HG02642 (cell line): ENCODE measurements around the gene COL7A1.
"Not testable (repeated sequence)": the region's sequence is repeated elsewhere in the genome, so short reads cannot be mapped to it uniquely, and the experiment has no call there.

Source experiments
- ATAC-seq: cut with Tn5 transposase; IDR thresholded peaks from one replicate; pipeline ENCODE4 v1.9.1; 2021; ENCODE audit warnings: mild to moderate bottlenecking; ENCODE audit not compliant: unreplicated experiment, poor library complexity

Gene COL7A1

DNA sequence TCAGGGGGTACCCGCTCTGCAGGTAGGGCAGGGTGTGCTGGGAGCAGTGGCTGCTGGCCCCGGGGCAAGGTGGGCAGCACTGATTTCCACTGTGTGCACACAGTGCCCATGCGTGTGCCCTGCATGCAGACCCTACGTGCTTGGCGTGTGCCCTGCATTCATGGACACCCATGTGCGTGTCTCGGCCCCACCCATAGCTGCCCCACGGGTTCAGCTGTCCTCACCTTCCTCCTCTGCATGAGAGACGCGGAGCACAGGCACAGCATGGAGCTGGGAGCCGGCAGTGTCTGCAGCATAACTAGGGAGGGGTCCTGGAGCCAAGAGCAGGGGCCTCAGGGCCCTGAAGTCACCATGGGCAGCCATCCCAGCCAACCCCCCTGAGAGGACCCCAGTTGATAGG lies 29.9 kb downstream of the COL7A1 start:
- no peak for ATAC-seq

DNA sequence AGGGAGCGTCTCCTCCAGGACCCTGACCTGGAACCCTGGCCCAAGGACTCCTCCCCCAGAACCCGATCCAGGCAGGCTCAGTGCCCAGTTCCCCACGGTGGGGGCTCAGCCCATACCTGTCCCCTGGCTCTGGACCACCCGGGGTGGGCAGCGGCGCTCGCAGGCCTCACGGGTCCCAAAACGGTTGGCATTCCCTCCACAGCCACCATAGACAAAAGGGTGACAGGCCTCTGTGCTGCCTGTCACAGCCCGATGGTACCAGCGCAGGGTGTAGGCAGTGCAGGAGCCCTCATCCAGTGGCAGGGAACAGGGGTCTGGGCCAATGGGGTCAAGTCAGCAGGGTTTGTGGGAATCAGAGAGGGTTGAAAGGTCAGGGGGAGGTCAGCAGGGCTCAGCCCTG lies 30.5 kb downstream of the COL7A1 start:
- no peak for ATAC-seq

DNA sequence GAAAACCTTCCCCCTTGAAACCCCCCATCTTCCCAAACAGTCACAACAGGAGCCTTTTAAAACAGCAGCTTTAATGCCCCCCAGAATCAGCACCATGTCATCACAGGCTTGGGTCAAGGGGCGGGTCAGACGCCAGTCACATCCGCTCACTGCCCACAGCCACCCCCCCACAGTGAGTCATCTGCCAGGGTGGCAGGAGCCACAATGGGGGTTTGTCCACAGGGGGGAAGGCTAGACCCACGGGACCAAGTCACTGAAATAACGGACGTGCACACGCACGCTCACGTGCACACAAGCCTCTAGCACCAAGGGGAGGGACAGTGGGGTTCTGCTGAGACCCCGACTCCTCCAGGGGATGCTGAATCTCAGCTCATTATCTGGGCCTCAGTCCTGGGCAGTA lies 31.1 kb downstream of the COL7A1 start:
- no peak for ATAC-seq

DNA sequence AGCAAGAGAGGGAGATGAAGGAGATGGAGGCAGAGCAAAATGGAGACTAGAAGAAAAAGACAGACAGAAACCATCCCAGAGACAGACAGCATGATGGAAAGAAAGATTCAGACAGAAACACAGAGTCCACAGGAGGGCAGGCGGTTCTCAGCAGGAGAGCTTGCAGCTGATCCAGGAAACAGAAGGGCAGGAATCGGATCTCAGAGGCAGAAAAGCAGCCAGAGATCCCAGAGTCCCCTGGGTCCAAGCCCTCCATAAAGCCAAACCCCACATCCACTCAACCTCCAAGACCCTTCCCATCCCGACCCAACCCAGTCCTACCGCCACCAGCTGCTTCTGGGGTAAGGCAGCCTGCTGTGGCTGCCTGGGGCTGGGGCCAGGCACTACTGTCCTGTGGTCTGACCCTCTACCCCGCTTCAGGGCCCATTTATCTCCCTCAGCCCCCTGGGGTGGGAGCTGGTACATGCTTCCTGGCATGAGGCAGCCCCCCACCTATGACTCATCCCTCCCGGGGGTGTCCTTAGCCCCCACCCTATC lies 31.7 kb downstream of the COL7A1 start, which contains the start of gene UCN2:
Gene UCN2 (minus strand): TSS at position 400 of the 537 bp plus-strand sequence. CDS start 657 bp downstream, outside the sequence.
- no peak for ATAC-seq

DNA sequence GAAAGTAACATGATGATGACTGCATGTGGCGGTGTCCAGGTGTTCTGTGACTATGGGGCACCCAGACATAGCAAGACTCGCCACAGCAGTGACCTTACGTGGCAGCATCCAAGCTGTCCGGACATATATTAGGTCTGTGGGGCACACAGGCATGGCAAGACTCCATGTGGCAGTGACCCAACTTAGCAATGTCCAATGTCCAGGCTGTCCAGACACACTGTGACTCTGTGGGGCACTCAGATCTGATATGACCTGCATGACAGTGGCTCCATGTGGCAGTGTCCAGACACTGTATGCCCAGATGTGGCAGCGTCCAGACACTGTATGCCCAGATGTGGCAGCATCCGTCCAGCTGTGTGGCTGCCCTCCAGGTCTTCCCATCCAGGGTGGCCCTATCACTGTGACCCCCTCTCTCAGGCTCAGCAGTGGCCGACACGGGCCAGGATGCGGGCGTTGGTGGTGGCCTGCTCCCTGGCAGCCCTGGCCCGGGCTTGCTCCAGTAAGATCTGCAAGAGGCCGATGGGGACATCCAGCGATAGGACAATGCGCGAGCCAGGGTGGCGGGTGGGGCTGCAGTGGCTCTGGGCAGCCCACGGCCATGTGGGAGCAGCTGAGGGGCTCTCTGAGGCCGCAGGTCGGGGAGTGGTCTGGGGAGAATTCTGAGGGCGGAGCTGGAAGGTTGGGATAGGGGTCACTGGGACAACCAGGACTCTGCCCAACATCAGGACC lies 32.6 kb downstream of the COL7A1 start:
- ATAC-seq, result no peak

DNA sequence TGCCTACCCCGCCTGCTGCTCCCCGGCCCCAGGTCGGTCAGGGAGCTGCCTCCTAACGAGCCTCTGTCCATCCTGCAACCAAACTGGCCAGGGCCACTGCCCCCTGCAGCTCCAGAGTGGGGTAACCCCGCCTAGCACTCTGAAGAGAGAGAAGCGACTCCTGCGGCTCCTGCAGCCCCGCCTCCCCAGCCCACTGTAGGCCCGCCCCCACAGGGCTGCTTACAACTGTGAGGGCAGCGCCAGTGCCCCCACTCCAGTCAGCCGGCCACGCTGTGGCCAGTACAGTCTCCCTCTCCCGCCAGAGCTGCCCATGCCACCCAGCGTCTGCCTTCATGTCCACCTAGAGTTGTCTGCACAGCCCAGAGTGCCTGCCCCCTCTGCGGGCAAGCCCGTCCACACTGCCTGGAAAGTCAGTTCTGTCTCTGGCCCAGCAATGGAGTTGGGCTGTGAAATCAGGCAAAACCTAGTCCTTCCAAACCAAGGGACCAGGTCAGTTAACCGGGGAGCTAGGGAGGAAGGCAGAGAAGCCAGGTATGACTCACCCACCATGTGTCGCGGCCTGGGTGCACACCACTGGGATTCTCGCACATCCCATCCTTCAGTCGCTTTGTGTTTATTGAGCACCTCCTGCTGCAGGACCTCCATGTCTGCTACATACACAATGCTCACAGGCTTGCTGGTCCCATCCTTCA lies 33.9 kb downstream of the COL7A1 start:
- no peak for ATAC-seq

DNA sequence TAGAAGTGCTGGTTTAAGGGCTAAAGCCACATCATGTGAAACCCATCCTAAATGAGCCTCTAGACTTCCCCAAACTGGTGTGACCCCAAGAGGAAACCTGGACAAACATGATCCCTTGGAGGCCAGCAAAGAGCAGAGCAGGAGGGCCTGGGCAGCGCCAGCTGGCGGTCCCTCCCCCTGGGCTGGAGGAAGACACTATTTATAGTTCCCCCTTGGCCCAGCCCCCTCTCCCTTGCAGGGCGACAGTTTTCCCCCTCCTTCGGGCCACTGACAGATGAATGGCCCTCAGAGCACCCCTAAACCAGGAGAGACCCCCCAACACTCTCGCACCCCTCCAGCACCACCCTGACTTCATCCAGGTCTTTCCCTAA lies 34.5 kb downstream of the COL7A1 start:
- no peak for ATAC-seq

DNA sequence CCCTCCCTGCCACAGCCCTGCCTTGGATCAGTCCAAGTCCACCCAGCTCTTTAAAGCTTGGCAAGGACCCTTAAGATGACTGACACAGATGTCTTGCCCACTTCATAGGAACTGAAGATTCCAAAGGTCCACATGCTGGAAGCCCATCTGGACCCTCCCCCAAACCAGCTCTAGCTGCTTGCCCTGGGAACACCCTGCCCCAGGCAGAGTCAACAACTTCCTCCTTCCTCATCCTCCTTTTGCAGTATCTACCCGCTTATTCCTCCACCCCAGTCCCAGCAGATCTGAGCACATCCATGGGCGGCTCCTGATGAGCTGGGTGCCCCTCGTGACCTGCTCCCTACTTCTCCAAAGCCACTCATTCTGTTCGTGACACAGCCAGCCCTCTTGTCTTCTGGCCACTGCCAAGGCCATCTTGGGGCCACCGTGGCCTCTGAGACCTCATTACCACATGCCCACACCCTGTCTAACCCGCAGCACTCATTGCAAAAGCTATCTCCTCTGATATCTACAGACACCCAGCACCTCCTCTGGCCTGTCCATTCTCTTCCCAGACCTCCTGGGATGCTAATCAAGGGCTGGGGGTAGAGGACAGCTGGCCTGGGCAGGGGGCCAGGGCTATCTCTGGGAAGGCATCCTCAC lies 36.5 kb downstream of the COL7A1 start:
- ATAC-seq, result no peak

DNA sequence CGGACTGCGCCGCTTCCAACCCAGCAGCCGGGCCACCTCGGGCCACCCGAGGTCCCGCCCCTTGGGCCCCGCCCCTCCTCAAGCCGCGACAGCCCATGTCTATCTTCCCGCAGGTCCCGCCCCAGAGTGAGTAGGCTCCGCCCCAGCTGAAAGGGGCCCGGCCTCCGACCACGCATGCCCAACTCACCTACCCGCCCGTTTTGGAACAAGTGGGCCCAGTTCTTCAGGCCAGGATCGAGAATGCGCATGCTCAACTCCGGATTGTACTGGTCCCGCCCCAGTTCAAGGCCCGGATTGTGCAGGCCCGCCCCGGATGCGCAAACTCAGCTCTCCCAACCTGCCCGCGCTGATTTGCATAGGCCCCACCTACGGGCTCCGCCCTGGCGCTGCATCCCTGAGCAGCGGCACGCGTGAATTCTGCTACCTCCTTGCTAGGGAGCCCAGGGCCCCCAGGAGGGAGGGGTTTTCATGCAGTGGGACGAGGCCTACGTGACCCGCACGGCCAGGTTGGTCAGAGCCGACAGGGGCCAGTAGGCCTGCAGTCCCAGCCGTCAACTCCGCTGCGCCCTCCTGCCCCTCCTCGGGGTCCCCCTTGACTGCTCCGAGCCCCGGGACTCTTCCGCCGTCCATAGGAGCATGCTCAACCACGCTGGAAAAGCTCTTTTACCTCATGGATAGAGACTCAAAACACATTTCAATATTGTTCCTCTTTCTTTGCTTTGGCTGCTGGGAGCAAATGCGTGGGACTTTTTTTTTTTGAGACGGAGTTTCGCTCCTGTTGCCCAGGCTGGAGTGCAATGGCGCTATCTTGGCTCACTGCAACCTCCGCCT lies 38.1 kb downstream of the COL7A1 start, which contains the start of gene PFKFB4:
Gene PFKFB4 (minus strand): TSS at position 8 of the 831 bp plus-strand sequence. CDS start 26 bp downstream, outside the sequence.
- peak; percentile 85 for ATAC-seq

DNA sequence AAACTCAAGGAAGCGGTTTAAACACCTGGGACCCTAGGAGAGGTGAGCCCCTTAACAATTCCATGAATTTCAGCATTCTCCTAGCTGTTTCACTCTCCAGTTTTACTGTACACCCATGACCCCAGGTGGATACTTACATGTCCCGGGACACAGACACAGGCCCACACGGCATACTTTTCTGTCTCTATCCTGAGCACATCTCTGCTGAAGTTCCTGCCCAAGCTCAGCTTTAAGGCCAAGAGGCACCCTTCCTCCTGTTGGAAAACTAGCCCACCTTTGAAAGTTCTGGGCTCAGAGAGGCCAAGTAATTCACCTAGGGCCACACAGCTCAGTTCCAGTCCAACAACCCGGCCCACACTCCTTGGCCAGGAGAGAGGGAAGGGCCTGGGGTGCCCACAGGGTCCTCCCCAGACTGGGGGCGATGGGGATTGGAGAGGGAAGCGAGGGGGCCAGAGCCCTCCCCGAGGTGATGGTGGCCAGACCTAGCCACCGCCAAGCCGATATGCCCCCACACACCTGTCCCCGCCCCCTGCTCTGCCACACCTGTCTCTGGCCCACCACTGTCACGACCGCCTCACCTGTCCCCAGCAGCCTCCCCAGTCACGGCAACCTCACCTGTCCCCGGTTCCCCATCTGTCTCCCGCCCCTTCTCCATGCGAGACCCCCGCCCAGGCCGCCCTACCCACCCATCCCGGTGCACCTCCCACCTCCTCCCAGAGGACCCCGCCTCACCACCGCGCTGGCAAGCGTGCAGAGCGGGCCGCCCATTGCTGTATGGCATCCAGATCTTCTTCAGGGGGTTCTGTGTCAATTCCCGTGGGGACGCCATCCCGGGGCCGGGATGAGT lies 39.0 kb downstream of the COL7A1 start:
- ATAC-seq, result no peak

DNA sequence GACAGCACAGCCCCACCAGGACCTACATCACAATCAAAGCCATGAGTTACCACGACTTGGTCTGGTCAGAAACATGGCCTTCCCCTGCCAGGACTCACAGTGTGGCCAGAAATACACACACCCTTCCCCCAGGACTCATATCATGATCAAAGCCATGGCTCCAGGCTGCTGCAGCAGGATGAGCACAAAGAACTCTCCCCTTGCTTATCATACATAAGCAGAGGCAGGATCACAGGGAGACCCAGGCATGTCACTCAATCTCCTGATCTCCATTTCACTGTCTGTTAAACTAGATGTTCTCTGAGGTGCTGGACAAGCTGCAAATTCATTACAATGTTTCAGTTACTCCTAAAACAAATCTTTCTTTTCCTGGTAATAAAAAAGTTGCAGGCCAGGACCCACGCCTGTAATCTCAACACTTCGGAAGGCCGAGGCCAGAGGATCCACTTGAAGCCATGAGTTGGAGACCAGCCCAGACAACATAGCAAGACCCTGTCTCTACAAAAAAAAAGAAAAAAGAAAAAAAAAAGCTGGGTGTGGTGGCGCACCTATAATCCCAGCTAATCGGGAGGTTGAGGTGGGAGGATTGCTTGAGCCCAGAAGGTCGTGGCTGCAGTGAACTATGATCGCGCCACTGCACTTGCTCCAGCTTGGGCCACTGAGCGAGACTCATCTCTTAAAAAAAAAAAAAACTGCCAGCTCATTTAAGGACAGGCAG lies 39.7 kb downstream of the COL7A1 start:
- no peak for ATAC-seq

DNA sequence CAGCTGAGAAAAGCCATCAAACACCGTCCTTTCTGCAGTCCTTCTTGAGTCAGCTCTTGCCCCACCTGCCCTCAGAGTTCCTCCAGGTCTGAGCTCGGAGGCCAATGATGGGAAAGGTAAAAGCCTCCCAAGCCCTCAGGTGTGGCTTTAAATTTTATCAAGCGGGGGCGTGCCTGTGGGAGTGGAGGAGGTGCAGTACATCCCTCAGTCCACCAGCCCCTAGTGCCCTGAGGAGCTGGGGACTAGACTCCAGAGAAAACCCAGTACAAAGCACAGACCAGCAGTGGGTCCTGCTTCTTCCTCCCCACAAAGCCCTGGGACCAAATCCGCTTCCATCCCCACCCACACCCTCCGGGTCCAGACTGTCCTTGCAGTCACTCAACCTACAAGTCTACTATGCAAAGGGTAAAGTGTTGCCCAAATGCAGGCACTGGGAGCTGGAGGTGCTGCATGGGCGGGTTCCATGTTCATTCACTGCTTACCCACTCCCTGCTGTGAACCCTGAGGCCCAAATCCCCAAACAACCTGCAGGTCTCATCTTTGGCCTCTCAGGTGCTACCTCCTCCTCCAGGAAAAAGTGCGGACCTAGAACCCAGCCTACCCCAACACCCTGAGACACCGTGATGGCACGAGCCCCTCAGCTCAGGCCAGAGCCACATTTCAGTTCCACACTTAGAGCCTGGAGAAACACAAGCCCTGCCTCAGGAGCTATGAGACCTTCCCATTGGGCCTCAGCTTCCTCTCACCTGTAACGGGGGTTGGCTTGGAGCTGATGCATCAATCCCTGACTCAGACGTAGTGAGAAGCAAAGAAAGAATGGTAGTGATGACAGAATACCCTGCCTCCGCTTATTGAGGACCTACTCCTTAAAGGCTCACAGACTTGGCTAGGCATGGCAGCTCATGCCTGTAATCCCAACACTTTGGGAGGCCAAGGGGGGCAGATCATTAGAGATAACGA lies 41.0 kb downstream of the COL7A1 start:
- ATAC-seq, result no peak

DNA sequence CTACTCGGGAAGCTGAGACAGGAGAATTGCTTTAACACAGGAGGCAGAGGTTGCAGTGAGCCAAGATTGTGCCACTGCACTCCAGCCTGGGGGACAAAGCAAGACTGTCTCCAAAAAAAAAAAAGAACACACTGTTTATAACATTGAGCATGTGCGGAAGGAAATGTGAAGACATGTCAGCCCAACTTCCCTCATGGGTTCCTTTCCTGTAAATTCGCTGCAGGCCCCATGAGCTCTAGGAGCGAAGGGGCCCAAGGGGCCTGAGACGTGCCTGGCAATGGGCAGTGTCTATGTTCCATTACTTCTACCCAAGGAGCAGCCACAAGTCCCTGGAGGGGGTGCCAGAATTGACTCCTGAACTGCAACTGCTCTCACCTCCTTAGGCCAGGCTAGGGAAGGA lies 41.8 kb downstream of the COL7A1 start:
- no peak for ATAC-seq

DNA sequence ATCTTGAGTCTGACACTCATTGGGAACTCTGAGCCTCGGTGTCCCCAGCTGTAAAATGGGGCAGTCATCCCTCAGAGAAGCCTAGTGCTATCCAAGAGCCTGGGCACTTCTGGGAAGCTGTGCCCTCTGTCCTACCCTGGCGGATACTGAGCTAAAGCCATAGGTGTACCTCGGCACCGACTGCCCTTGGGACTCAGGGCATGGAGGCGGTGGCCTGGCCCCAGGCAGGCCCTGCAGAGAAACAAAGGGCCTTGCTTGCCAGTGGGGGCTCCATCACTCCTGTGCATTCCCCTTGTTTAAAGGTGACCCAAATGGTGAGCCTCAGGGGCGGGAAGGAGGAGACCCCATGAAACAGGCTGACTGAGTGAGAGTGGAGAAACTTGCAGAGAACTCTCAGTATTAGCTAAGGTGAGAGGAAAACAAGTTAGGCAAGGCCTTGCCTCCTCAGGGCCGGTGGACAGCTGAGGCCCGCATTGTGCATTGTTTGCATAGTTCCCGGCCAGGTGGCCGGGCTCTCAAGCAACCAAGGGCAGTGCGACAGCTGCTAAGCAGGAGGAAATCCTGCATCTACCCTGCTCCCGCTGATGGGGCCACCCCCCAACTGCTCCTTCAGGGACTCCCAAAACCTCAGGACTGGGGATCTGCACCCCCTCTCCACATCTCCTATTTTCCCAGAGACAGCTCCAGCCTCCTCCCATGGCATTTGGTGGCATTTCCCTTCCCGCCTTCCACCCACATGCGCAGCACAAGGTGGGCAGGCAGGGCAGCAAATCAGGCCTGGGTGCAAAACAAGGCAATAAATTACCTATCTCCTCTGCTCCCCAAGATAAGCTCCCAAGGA lies 42.8 kb downstream of the COL7A1 start:
- ATAC-seq, result no peak

DNA sequence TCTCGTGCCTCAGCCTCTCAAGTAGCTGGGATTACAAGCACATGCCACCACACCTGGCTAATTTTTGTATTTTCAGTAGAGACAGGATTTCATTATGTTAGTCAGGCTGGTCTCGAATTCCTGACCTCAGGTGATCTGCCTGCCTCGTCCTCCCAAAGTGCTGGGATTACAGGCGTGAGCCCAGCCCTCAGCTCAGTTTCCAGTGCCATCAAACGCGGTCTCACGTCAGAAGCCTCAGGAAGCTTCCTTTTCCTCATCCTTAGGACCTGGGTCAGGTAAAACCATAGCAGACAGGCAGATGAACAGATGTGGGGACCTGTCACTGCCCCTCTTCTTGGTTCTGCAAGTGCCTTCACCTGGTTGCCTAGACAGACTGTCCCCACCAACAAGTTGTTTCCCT lies 43.5 kb downstream of the COL7A1 start:
- not testable (repeated sequence) for ATAC-seq
